NCI-H524 treated with DMSO at 0.1 percent for 48 hours (cell line): ENCODE measurements around the gene AIF1L.
"Not testable (repeated sequence)": the region's sequence is repeated elsewhere in the genome, so short reads cannot be mapped to it uniquely, and the experiment has no call there.

Experiments
- DNase-seq: peaks from one replicate; lab custom pipeline; 2025; lab: John Stamatoyannopoulos, UW

Gene AIF1L

DNA sequence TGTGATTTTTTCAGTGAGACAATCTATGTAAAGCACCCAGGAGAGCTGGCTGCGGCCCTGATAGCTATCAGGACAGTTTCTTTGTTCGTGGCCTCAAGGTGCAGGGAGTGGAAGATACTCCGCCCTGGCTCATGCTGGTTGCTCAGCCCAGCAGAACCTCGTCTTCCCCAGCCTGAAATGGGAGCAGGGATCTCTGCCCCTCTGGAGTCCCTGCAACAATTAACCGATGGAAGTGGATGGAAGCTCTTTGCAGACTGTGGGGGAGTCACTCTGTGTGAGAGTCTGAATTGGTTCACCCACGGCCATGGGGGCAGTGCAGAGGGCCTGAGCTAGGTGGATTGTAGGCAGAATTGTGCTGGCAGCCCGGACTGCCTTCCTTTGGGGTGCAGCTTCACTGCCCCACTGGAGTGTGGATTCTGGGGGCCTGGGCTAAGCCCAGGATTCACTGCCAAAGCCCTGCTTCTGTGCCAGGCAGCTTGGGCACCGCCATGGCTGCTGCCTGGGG is 2.8 kb downstream of the AIF1L start:
- no peak for DNase-seq

GRCh38 chr9:131099845-131100244 is 3.5 kb downstream of the AIF1L start:
- not testable (repeated sequence) for DNase-seq

- DNase-seq = no peak
Measured at GRCh38 chr9:131100445-131100844, 4.1 kb downstream of the AIF1L start.

DNA sequence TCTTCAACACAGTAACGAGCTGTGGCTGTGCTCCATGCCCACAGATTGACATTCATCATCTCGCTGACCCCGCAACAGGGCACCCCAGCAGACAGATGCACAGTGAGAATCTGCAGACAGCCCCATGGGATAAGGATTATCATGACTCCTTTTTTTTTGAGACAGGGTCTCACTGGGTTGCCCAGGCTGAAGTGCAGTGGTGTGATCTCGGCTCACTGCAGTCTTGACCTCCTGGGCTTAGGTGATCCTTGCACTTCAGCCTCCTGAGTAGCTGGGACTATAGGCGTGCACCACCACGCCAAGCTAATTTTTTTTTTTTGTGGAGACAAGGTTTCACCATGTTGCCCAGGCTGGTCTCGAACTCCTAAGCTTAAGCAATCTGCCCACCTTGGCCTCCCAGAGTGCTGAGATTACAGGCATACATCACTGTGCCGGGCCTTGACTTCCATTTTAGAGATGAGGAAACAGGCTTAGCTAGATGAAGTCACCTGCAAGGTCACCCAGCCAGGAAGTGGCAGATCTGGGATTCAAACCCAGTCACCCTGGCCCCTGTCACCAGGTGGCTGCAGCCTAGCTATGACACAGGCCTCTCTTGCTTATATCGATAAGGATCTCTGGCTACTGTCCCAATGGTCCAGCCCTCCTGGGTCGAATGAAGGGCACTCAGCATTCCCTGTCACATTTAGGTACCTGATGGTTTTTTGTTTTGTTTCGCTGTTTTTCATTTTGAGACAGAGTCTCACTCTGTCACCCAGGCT is 5.1 kb downstream of the AIF1L start:
- no peak for DNase-seq

GRCh38 chr9:131103024-131103423 is 6.7 kb downstream of the AIF1L start:
- no peak for DNase-seq

DNA sequence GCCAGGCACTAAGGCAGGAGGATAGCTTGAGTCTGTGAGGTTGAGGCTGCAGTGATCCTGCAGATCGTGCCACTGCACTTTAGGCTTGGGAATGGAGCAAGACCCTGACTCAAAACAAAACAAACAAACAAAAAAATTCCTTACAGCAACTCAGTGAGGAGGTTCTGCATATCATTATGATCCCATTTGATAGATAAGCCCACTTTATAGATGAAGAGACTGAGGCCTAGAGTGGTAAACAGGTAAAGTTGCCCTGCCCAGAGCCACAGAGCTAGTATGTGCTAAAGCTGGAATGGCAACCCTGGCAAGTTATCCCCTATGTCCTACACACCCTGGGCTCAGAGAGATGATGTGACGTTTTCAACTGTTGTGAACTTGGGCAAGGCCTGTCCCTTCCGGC is 7.2 kb downstream of the AIF1L start:
- DNase-seq = no peak

DNA sequence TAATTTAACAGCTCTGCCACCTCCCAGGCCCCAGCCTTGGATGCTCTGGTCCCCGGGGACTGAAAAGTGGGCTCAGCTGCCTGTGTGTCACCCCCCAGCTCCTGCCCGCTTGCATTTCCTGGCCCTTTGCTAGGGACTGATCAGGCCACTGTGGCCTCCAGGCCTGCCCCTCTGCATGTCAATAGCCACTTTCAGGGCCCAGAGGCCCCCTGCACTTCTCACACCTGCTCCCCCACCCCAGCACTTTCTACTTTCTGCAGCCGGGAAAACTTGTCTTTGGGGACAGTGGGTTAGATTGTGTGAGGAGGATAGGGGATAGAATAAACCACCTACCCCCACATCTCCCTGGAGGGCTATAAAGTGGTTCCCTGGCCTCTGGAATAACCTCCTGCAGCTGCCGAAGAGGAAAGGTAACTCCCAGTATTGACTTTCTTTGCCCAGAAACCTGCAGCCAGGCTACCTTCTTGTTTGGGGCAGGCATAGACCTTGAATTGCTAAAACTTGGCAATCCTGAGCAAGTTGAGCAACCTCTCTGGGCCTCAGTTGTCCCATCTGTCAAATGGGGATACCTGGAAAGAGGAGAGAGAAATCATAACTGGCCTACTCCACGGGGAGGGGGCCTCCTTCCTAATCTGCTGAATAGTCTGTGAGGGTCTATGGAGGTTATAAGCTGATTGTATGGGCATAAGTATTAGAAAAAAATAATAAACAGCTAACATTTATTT is 7.8 kb downstream of the AIF1L start:
- DNase-seq = no peak

GRCh38 chr9:131105952-131106351 is 9.6 kb downstream of the AIF1L start:
- DNase-seq = no peak

DNA sequence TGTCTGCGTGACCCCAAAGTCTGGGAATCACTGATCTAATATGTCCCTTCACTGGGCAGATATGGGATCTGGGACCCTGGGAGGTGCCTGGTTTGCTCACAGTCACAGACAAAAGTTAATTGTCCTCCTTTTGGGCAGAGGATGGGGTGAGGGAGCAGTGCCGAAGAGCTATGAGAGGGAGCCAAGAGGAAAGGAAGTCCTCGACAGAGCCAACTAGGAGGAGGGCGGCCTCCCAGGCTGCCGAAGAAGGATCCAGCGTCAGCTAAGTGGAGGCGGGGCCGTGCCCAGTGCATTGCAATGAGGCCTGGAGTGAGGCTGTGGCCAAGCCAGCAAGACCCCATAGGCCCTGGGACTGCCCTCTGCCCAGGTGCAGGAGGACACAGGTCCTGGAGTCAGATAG is 11.4 kb downstream of the AIF1L start:
- no peak for DNase-seq

GRCh38 chr9:131111186-131111853 is 15.0 kb downstream of the AIF1L start:
- no peak for DNase-seq

DNA sequence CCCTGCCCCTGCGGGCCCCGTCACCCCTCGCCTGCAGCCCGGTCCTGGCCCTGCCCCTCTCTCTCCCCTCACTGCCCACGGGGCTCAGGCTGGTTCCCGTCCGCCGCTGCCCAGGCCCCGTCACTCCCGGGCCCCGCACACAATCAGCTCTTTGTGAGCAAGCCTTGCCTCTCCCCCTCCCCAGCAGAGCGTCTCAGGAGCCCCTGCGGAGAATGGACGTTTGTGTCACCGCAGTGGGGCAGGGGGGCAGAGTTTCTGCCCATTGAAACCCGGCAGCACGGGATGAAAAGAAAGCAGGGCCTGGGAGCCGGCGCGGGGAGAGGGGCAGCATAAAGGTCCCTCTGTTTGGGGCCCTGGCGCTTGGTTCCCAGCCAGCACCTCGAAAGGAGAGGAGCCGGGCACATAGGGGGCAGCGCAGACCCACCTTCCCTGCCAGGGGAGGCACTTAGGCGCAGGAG is 15.6 kb downstream of the AIF1L start:
- DNase-seq = no peak

- DNase-seq = no peak
Measured at GRCh38 chr9:131112374-131113154, 16.2 kb downstream of the AIF1L start.

- no peak for DNase-seq
Measured at GRCh38 chr9:131113655-131114054, 17.3 kb downstream of the AIF1L start.

GRCh38 chr9:131114084-131114535 is 17.8 kb downstream of the AIF1L start:
- DNase-seq = no peak

- DNase-seq = not testable (repeated sequence)
Measured at GRCh38 chr9:131115360-131115742, 19.0 kb downstream of the AIF1L start.

- DNase-seq = no peak
Measured at GRCh38 chr9:131116281-131117120, 20.2 kb downstream of the AIF1L start.

DNA sequence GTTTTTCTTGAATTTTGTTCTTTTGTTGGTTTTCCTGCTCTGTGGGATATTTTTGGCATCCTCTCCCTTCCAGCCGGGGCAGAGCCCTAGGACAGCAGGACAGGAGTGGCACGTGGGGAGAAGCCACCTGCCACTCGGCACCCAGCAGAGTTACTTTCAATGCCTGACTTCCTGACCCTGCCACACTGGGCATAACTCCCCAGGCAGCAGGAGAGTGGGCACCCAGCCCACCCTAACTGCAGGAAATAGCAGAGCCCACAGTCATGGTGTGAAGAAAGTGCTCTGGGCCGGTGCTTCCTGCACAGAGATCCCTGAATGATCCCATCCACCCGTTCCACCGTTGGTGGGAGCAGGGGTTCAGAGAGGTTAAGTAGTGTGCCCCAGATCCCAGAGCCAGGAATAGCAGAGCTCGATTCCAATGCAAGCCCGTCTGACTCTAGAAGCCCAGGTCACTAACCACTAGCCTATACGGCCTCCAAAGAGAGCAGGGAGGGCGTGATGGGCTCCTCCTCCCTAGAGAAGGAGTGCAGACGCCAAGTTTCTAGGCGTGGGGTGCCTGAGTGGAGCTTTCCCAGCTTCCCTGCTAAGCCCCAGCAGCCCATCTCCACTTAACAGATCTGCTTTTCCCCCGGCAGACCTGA is 20.9 kb downstream of the AIF1L start:
- no peak for DNase-seq

DNA sequence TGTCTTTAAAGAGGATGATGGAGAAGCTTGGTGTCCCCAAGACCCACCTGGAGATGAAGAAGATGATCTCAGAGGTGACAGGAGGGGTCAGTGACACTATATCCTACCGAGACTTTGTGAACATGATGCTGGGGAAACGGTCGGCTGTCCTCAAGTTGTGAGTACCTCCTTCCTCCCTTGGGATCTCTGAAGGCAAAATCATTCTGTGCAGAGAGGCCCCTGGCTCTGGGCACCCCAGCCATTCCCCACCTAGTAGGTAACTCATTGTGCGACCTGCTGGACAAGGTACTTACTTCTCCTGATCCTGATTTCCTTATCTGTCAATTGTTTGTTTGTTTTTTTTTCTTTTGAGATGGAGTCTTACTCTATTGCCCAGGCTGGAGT is 21.4 kb downstream of the AIF1L start:
- no peak for DNase-seq

DNA sequence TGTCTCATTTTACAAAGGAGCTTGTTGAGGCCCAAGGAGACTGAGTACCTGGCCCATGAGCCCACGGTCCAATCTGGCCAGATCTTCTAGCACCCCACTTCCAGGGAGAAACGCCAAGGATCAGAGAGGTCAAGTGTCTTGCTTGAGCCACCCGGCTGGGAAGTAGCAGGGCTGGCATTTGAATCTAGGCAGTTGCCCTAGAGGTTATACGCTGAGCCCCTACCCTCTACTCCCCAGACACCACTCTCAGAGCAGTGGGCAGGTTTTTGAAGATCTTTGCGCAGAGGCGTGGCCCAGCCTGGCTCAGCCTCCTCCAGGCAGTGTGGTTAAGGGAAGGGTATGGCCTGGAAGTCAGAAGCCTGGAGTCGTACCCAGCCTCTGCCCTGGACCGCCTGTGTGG is 23.3 kb downstream of the AIF1L start:
- no peak for DNase-seq

- DNase-seq = no peak
Measured at GRCh38 chr9:131120620-131121228, 24.4 kb downstream of the AIF1L start.
